ENCODE results near the gene G0S2.

The G0S2 gene

GRCh38 chr1:209674957-209675564 is at the start of gene G0S2:
TSS of gene G0S2 (plus strand) at chr1:209675412. CDS start at chr1:209675685, 273 bp downstream.
- no peak for DNase-seq (ENCODE audit: extremely low read depth in 1 of 2, low read depth in 1 of 2)

- DNase-seq (ENCODE audit: extremely low read depth in 1 of 2, low read depth in 1 of 2), result no peak
These were observed 49.4 kb upstream of the G0S2 start for GRCh38 chr1:209625791-209626285.

- no peak for DNase-seq (ENCODE audit: extremely low read depth in 1 of 2, low read depth in 1 of 2)
These were observed 48.7 kb upstream of the G0S2 start for GRCh38 chr1:209626346-209627026.

- DNase-seq (ENCODE audit: extremely low read depth in 1 of 2, low read depth in 1 of 2), result no peak
These were observed 48.0 kb upstream of the G0S2 start for GRCh38 chr1:209627027-209627731.

GRCh38 chr1:209627732-209628196 is 47.4 kb upstream of the G0S2 start:
- peak; percentile 15 to 57 for DNase-seq (ENCODE audit: extremely low read depth in 1 of 2, low read depth in 1 of 2)

- DNase-seq (ENCODE audit: extremely low read depth in 1 of 2, low read depth in 1 of 2), result no peak
These were observed 46.5 kb upstream of the G0S2 start for GRCh38 chr1:209628618-209629299.

GRCh38 chr1:209629621-209630382 is 45.4 kb upstream of the G0S2 start:
- no peak for DNase-seq (ENCODE audit: extremely low read depth in 1 of 2, low read depth in 1 of 2)

GRCh38 chr1:209630383-209631225 is 44.6 kb upstream of the G0S2 start:
- no peak for DNase-seq (ENCODE audit: extremely low read depth in 1 of 2, low read depth in 1 of 2)

GRCh38 chr1:209633335-209633997 is 41.7 kb upstream of the G0S2 start:
- DNase-seq (ENCODE audit: extremely low read depth in 1 of 2, low read depth in 1 of 2), result no peak

GRCh38 chr1:209634005-209634737 is 41.0 kb upstream of the G0S2 start:
- no peak for DNase-seq (ENCODE audit: extremely low read depth in 1 of 2, low read depth in 1 of 2)

GRCh38 chr1:209635850-209636249 is 39.4 kb upstream of the G0S2 start:
- no peak for DNase-seq (ENCODE audit: extremely low read depth in 1 of 2, low read depth in 1 of 2)

- no peak for DNase-seq (ENCODE audit: extremely low read depth in 1 of 2, low read depth in 1 of 2)
These were observed 33.4 kb upstream of the G0S2 start for GRCh38 chr1:209641832-209642172.

GRCh38 chr1:209642816-209643215 is 32.4 kb upstream of the G0S2 start:
- DNase-seq (ENCODE audit: extremely low read depth in 1 of 2, low read depth in 1 of 2), result no peak

- no peak for DNase-seq (ENCODE audit: extremely low read depth in 1 of 2, low read depth in 1 of 2)
These were observed 31.8 kb upstream of the G0S2 start for GRCh38 chr1:209643285-209644020.

- DNase-seq (ENCODE audit: extremely low read depth in 1 of 2, low read depth in 1 of 2), result no peak
These were observed 29.4 kb upstream of the G0S2 start for GRCh38 chr1:209645574-209646452.

GRCh38 chr1:209646558-209646957 is 28.7 kb upstream of the G0S2 start:
- DNase-seq (ENCODE audit: extremely low read depth in 1 of 2, low read depth in 1 of 2), result no peak

- DNase-seq (ENCODE audit: extremely low read depth in 1 of 2, low read depth in 1 of 2), result no peak
These were observed 28.1 kb upstream of the G0S2 start for GRCh38 chr1:209647156-209647555.
